HFFc6 (cell line): ENCODE results near the gene ZNF23. TPM values are rescaled to one million over a fixed set of nuclear protein-coding genes. Genes with fewer than 3 reads are reported as not detected.

Experiments used
- DNase-seq: peaks from one replicate; pipeline ENCODE4 v3.0.0-alpha.2; 2018
- H3K27ac Mint-ChIP-seq: 2 replicates; pipeline ENCODE4 v1.8.0; 2020; ENCODE audit warnings: mild to moderate bottlenecking, mixed read lengths
- H3K27me3 Mint-ChIP-seq: 2 replicates; pipeline ENCODE4 v1.8.0; 2021; ENCODE audit warnings: mild to moderate bottlenecking, moderate library complexity, mixed read lengths; ENCODE audit not compliant: insufficient read depth
- H3K36me3 Mint-ChIP-seq: 2 replicates; pipeline ENCODE4 v1.8.0; 2021; ENCODE audit warnings: low read depth, mixed read lengths
- H3K4me1 Mint-ChIP-seq: 2 replicates; pipeline ENCODE4 v1.8.0; 2020; ENCODE audit warnings: low read depth, mixed read lengths
- H3K4me3 Mint-ChIP-seq: 2 replicates; pipeline ENCODE4 v1.8.0; 2020; ENCODE audit warnings: mild to moderate bottlenecking, moderate library complexity, mixed read lengths
- H3K9me3 Mint-ChIP-seq: 2 replicates; pipeline ENCODE4 v1.8.0; 2020; ENCODE audit warnings: mild to moderate bottlenecking, mixed read lengths
- total RNA-seq, 6 experiments: library from RNA; stranded (reverse); fragmentation: NEBNext Ultra II Directional; extraction: Animal tissue kit (Norgen Biotek cat#: 25700); gene quantifications; 2 replicates in 1 of 6; 3 replicates in 5 of 6; pipeline ENCODE4 v1.2.3, GENCODE V29; 2021
- TF ChIP-seq, protein P1 (sequence below): fragments of 200-600 bp; sonication (generic); IDR thresholded peaks from 2 replicates; pipeline ENCODE4 v1.5.0; 2021; ENCODE audit warnings: antibody characterized with exemption, mild to moderate bottlenecking

The ZNF23 gene
- total RNA-seq, 6 experiments from 2014 or later = 12.8 to 16.3 (median 14.5) TPM

DNA sequence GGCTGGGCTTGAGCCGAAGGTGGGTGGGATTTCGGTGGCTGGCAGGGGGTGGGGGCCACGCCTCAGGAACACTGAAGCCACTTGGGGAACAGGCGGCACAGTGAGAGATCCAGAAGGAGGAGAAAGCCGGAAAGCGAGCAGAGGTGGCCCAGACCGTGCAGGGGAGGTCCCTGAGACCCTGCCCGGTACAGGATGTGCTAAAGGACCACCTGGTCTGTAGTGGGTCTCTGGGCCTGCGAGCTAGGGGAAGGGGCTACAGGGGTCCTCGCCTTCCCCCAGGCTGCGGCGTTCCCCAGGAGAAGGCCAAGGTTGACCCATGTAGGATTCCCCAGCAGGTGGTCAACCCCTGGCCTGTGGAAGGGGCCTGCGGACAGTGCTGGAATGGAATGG, 20.0 kb downstream of the ZNF23 start, which contains the start of gene TLE7:
TSS of gene TLE7 (minus strand) at position 4 of the 390 bp plus-strand sequence. CDS start 8,730 bp downstream, outside the sequence.
- Mint-ChIP-seq H3K4me3 (no peak within 1 kb of the TSS), H3K36me3 (peaks cover 20% of the 10 kb centered on the region), H3K4me1 (peaks cover 12% of the 10 kb centered on the region), H3K9me3 (peaks cover 32% of the 10 kb centered on the region), H3K27me3 (peaks cover 12% of the 10 kb centered on the region), H3K27ac (no peak within 1 kb of the TSS)
- no peak for DNase-seq
- TF ChIP-seq, protein P1, sequence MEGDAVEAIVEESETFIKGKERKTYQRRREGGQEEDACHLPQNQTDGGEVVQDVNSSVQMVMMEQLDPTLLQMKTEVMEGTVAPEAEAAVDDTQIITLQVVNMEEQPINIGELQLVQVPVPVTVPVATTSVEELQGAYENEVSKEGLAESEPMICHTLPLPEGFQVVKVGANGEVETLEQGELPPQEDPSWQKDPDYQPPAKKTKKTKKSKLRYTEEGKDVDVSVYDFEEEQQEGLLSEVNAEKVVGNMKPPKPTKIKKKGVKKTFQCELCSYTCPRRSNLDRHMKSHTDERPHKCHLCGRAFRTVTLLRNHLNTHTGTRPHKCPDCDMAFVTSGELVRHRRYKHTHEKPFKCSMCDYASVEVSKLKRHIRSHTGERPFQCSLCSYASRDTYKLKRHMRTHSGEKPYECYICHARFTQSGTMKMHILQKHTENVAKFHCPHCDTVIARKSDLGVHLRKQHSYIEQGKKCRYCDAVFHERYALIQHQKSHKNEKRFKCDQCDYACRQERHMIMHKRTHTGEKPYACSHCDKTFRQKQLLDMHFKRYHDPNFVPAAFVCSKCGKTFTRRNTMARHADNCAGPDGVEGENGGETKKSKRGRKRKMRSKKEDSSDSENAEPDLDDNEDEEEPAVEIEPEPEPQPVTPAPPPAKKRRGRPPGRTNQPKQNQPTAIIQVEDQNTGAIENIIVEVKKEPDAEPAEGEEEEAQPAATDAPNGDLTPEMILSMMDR = no peak

DNA sequence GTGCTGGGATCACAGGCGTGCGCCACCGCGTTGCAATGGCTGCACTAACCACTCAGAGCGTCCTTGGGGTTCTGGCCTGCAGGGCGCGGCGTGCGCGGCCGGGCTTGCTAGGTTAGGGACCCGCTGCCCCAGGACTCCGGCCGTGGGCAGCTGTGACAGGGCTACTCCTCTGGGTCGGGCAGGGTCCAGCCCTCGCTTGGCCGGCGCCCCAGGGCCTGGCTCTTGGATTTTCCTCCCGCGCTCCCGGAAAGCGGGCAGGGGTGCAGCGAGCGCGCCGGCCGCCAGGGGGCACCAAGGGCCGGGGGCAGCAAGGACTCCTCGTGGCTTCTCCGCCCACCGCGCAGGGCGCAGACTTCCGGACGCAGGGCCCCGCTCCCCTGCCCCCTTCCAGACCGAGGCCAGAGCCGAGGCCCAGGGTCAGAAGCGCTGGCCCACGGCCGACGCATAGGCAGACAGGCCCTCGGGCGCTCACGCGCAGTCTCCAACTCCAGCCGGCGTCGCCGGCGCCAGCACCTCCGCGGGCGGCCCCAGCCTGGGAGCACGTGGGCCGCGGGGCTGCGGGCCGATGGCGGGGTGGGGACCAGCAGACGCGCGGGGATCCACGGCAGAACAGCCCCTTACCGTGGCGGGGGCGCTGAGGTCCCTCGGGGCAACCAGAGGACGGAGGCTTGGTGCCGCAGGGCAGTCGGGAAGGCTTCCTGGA, 20.5 kb downstream of the ZNF23 start:
- Mint-ChIP-seq H3K4me3 (no peak overlapping the region), H3K27me3 (peaks cover 12% of the 10 kb centered on the region), H3K4me1 (peaks cover 14% of the 10 kb centered on the region), H3K36me3 (peaks cover 17% of the 10 kb centered on the region), H3K9me3 (peaks cover 28% of the 10 kb centered on the region), H3K27ac (no peak overlapping the region)
- TF ChIP-seq, protein P1 = peak; percentile 48
- no peak for DNase-seq

DNA sequence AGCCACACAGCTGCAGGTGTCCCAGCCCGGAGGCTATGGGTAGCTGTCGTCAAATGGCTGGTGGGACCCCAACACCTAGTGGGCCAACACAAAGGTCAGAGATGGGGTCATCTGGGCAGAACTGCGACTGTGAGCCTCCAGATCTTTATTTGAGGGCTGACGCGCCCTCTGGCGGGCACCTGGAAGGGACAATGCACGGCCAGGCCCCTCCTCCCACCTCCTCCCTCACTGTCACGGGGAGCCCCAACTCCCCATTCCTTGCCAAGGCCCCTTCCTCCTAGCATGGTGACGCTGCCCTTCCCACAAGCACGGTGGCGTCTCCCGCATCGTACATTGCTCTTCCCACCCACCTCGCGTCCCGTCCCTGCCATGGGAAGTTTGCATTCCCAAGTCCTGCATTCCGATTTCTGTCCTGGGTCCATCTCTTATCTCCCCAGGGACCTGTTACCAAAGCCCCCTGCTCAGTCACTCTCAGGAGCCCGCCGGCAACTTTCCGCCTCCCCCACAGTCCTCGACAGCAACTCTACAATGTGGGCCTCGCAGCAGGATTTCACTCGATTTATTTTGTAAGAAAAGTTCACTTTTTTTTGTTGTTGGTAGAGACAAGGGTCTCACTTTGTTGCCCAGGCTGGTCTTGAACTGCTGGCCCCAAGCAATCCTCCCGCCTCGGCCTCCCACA, 21.2 kb downstream of the ZNF23 start:
- Mint-ChIP-seq H3K27ac (no peak overlapping the region), H3K36me3 (peaks cover 10% of the 10 kb centered on the region), H3K9me3 (peaks cover 21% of the 10 kb centered on the region), H3K27me3 (peaks cover 12% of the 10 kb centered on the region), H3K4me3 (no peak overlapping the region), H3K4me1 (peaks cover 14% of the 10 kb centered on the region)
- no peak for DNase-seq
- TF ChIP-seq, protein P1 = peak; percentile 68

DNA sequence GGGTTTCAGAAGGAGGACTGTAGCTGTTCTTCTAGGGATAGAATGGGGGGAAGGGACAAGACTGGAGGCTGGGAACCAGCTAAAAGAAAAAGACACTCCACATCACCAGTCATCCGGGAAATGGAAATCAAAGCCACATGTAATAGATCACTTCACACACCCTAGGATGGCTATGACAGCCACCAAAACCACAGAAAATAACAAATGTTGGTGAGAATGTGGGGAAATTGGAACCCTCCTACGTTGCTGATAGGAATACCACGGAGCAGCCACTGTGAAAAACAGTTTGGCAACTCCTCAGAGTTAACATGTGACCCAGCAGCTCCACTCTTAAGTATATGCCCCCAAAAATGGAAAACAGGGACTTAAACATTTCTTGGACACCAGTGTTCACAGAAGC, 22.5 kb downstream of the ZNF23 start:
- TF ChIP-seq, protein P1 = no peak
- Mint-ChIP-seq H3K27me3 (peaks cover 12% of the 10 kb centered on the region), H3K4me3 (no peak overlapping the region), H3K36me3 (peaks cover 6% of the 10 kb centered on the region; the same call in 1 of the 2 replicates), H3K9me3 (peaks cover 9% of the 10 kb centered on the region), H3K27ac (no peak overlapping the region), H3K4me1 (peaks cover 14% of the 10 kb centered on the region)
- no peak for DNase-seq

DNA sequence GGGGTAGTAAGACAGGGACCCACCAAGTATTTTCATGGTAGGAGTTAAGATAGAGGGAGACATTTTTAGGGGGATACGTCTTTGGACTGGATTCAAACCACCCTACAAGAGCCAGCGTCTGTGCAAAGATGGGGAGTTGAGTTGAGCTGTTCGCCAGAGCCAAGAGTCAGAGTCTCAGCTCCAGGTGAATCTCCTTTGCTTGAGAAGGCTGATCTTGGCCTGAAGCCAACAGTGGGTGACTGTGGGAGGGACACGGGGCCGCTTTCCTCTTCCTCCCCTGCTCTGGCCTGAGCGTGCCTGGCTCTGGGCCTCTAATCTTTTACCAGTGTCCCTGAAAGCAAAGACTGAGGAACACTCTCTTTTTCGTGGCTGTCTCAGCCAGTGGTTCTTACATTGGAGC, 25.6 kb downstream of the ZNF23 start:
- H3K27me3 Mint-ChIP-seq = peaks cover 21% of the 10 kb centered on the region
- no peak overlapping the region for H3K27ac Mint-ChIP-seq
- H3K4me1 Mint-ChIP-seq = peaks cover 14% of the 10 kb centered on the region
- no peak overlapping the region for H3K4me3 Mint-ChIP-seq
- H3K9me3 Mint-ChIP-seq = no peaks in the 10 kb centered on the region; the same call in none of the 2 replicates
- no peak for DNase-seq
- no peaks in the 10 kb centered on the region for H3K36me3 Mint-ChIP-seq
- TF ChIP-seq, protein P1 = no peak
